T-cell (primary cell): ENCODE data around the gene DNAJB11. TPM values are rescaled to one million over a fixed set of nuclear protein-coding genes. Genes with fewer than 3 reads are reported as not detected.

ENCODE experiments used
- ATAC-seq, 4 experiments: fragments of 200-7000 bp in 3 of 4; fragments of 150-1000 bp in 1 of 4; cut with Tn5 transposase; replicated peaks in 1 of 4; 1 replicate in 3 of 4; 2 replicates in 1 of 4; pipeline ENCODE4 v1.10.0; 2021; ENCODE audit warnings: moderate library complexity in 3 of 4, mild to moderate bottlenecking in 2 of 4, moderate number of reproducible peaks in 1 of 4
- CTCF ChIA-PET, 2 donors: fragments of 300-600 bp; sonication (Branson Sonifier 250); formaldehyde crosslinking; loops; one replicate each; lab custom pipeline; 2022; ENCODE audit warnings: antibody characterized with exemption in 2 of 2; lab: Charles Lee
- POLR2A ChIA-PET, 2 donors: fragments of 300-600 bp; sonication (Branson Sonifier 250); formaldehyde crosslinking; loops; one replicate each; lab custom pipeline; 2022; ENCODE audit warnings: antibody characterized with exemption in 2 of 2; lab: Charles Lee
- DNase-seq, 35 experiments: peaks; one replicate each; pipeline versions ENCODE4 v3.0.0 to v3.0.0-alpha.2; 2013 to 2023
- H3K27ac ChIP-seq: one replicate; pipeline ENCODE4 v1.5.1; 2013; ENCODE audit warnings: low read length
- H3K27me3 ChIP-seq, 2 experiments: replicated peaks in 1 of 2; 1 replicate in 1 of 2; 2 replicates in 1 of 2; pipeline versions ENCODE4 v1.6.1 to v1.7.0; 2013; ENCODE audit warnings: low read length in 1 of 2, mixed read lengths in 1 of 2; ENCODE audit not compliant: control insufficient read depth in 2 of 2, insufficient read depth in 2 of 2; ENCODE audit errors: extremely low read depth in 1 of 2
- H3K36me3 ChIP-seq, 2 donors: 1 replicate in 1 of 2; 2 replicates in 1 of 2; pipeline versions ENCODE4 v1.6.1 to v1.7.0; 2013; ENCODE audit warnings: low read length in 1 of 2; ENCODE audit not compliant: control insufficient read depth in 2 of 2, insufficient read depth in 1 of 2; ENCODE audit errors: extremely low read depth in 1 of 2
- H3K4me1 ChIP-seq, 2 experiments: 1 replicate in 1 of 2; 2 replicates in 1 of 2; pipeline versions ENCODE4 v1.6.1 to v1.7.0; 2013; ENCODE audit warnings: low read length in 2 of 2, mixed read lengths in 1 of 2; ENCODE audit not compliant: insufficient read depth in 2 of 2, control insufficient read depth in 1 of 2; ENCODE audit errors: extremely low read depth in 1 of 2
- H3K4me3 ChIP-seq, 2 donors: 1 replicate in 1 of 2; 2 replicates in 1 of 2; pipeline versions ENCODE4 v1.5.1 to v1.7.0; 2013; ENCODE audit warnings: mild to moderate bottlenecking in 2 of 2, low read length in 1 of 2, moderate library complexity in 1 of 2; ENCODE audit not compliant: control insufficient read depth in 1 of 2; ENCODE audit errors: extremely low read depth in 1 of 2
- H3K9me3 ChIP-seq: 2 replicates; pipeline ENCODE4 v1.7.0; 2013
- H3K27ac Mint-ChIP-seq, 2 donors: one replicate each; pipeline ENCODE4 v1.8.0; 2020 to 2021; ENCODE audit warnings: mild to moderate bottlenecking in 2 of 2, mixed read lengths in 2 of 2
- H3K27me3 Mint-ChIP-seq, 2 donors: one replicate each; pipeline ENCODE4 v1.8.0; 2021 to 2022; ENCODE audit warnings: mixed read lengths in 2 of 2
- H3K36me3 Mint-ChIP-seq: one replicate; pipeline ENCODE4 v1.8.0; 2021; ENCODE audit warnings: mixed read lengths
- H3K4me1 Mint-ChIP-seq, 3 donors: one replicate each; pipeline ENCODE4 v1.8.0; 2020 to 2022; ENCODE audit warnings: mixed read lengths in 3 of 3, mild to moderate bottlenecking in 1 of 3
- H3K4me3 Mint-ChIP-seq, 3 donors: one replicate each; pipeline ENCODE4 v1.8.0; 2020 to 2022; ENCODE audit warnings: mild to moderate bottlenecking in 3 of 3, mixed read lengths in 3 of 3, moderate library complexity in 3 of 3
- H3K9me3 Mint-ChIP-seq, 3 donors: one replicate each; pipeline ENCODE4 v1.8.0; 2020 to 2022; ENCODE audit warnings: mixed read lengths in 3 of 3
- WGBS: methylation state at CpG from one replicate; pipeline ENCODE4 v1.1.5; 2013; ENCODE audit warnings: missing lambda C conversion rate; ENCODE audit not compliant: insufficient coverage; 5-methylcytosine and 5-hydroxymethylcytosine counted together
- total RNA-seq, 35 experiments: library from RNA in 6 of 35; stranded (reverse) in 6 of 35; fragments of 120-200 nt in 1 of 35; gene quantifications; one replicate each; pipeline versions ENCODE4 v1.2.1 to v1.2.4 and lab custom pipeline; 2013 to 2026

DNAJB11 gene
- total RNA-seq, 5 donors from 2014 or later (not counting 1 experiment from before 2014, with no cell fraction given): 28.7 to 65.4 (median 31.7) TPM

- DNase-seq (no peak), ATAC-seq (no peak)
- no peaks in the 10 kb centered on the region for H3K9me3 Mint-ChIP-seq
- no peaks in the 10 kb centered on the region for H3K4me1 Mint-ChIP-seq
- H3K27ac Mint-ChIP-seq: no peak overlapping the region
- Histone ChIP-seq H3K36me3 (no peaks in the 10 kb centered on the region), H3K4me3 (no peak overlapping the region), H3K4me1 (no peaks in the 10 kb centered on the region), H3K27ac (no peak overlapping the region), H3K9me3 (no peaks in the 10 kb centered on the region), H3K27me3 (peaks cover 0 to 19% of the 10 kb centered on the region in 2 experiments)
- no peak overlapping the region for H3K4me3 Mint-ChIP-seq
- peaks cover 4 to 7% of the 10 kb centered on the region in 2 donors for H3K27me3 Mint-ChIP-seq
- H3K36me3 Mint-ChIP-seq: no peaks in the 10 kb centered on the region
- POLR2A ChIA-PET: interaction anchor here in 1 of 2 donors (0.6 kb wide), 1 partner anchor 79 kb away, joined by 3 read pairs; no protein-coding TSS in a partner anchor
- CTCF ChIA-PET: interaction anchor here in 1 of 2 donors (1.4 kb wide), 1 partner anchor 14 kb away, joined by 3 read pairs; no protein-coding TSS in a partner anchor
- 100% methylated on average over 1 of the region's 3 CpGs for WGBS
These were observed 30.4 kb downstream of the DNAJB11 start for GRCh38 chr3:186600896-186601295.

GRCh38 chr3:186603159-186603558 lies 32.6 kb downstream of the DNAJB11 start:
- no peak overlapping the region for H3K27ac Mint-ChIP-seq
- no peaks in the 10 kb centered on the region for H3K36me3 Mint-ChIP-seq
- H3K4me1 ChIP-seq: no peaks in the 10 kb centered on the region
- ATAC-seq (no peak), DNase-seq (no peak)
- H3K4me3 ChIP-seq: no peak overlapping the region
- WGBS: 100% methylated on average over 1 of the region's 7 CpGs
- ChIA-PET POLR2A (no interaction called here), CTCF (no interaction called here)
- no peaks in the 10 kb centered on the region for H3K9me3 Mint-ChIP-seq
- H3K27me3 ChIP-seq: peaks cover 0 to 11% of the 10 kb centered on the region in 2 experiments
- H3K4me3 Mint-ChIP-seq: no peak overlapping the region
- peaks cover 4% of the 10 kb centered on the region in 2 donors for H3K27me3 Mint-ChIP-seq
- no peak overlapping the region for H3K27ac ChIP-seq
- no peaks in the 10 kb centered on the region for H3K4me1 Mint-ChIP-seq
- H3K9me3 ChIP-seq: no peaks in the 10 kb centered on the region
- H3K36me3 ChIP-seq: no peaks in the 10 kb centered on the region

- peaks cover 0 to 2% of the 10 kb centered on the region in 2 donors for H3K27me3 Mint-ChIP-seq
- ATAC-seq: no peak
- no peak overlapping the region for H3K4me3 Mint-ChIP-seq
- Histone ChIP-seq H3K4me3 (no peak overlapping the region), H3K27ac (no peak overlapping the region), H3K4me1 (no peaks in the 10 kb centered on the region), H3K27me3 (no peaks in the 10 kb centered on the region), H3K9me3 (no peaks in the 10 kb centered on the region), H3K36me3 (no peaks in the 10 kb centered on the region)
- ChIA-PET CTCF (interaction anchor here in 1 of 2 donors (1.1 to 1.5 kb wide), 2 partner anchors 10 to 64 kb away, joined by 3 to 6 read pairs; no protein-coding TSS in a partner anchor), POLR2A (interaction anchor here in 1 of 2 donors (0.5 kb wide), 1 partner anchor 29 kb away, joined by 3 read pairs; no protein-coding TSS in a partner anchor)
- H3K36me3 Mint-ChIP-seq: no peaks in the 10 kb centered on the region
- H3K9me3 Mint-ChIP-seq: no peaks in the 10 kb centered on the region
- DNase-seq: no peak
- H3K4me1 Mint-ChIP-seq: no peaks in the 10 kb centered on the region
- H3K27ac Mint-ChIP-seq: no peak overlapping the region
These were observed 34.6 kb downstream of the DNAJB11 start for GRCh38 chr3:186605078-186605477.

GRCh38 chr3:186605561-186606545 lies 35.3 kb downstream of the DNAJB11 start:
- H3K9me3 ChIP-seq: no peaks in the 10 kb centered on the region
- no peak for DNase-seq
- Mint-ChIP-seq H3K4me1 (no peaks in the 10 kb centered on the region), H3K36me3 (no peaks in the 10 kb centered on the region), H3K27me3 (peaks cover 0 to 2% of the 10 kb centered on the region in 2 donors), H3K4me3 (no peak overlapping the region), H3K9me3 (no peaks in the 10 kb centered on the region), H3K27ac (no peak overlapping the region)
- no peak overlapping the region for H3K4me3 ChIP-seq
- no peaks in the 10 kb centered on the region for H3K4me1 ChIP-seq
- WGBS: 72% methylated on average over 2 of the region's 5 CpGs
- ChIA-PET POLR2A (interaction anchor here in 1 of 2 donors (0.5 kb wide), 1 partner anchor 30 kb away, joined by 3 read pairs; no protein-coding TSS in a partner anchor), CTCF (no interaction called here)
- H3K27ac ChIP-seq: no peak overlapping the region
- no peaks in the 10 kb centered on the region for H3K36me3 ChIP-seq
- no peak for ATAC-seq
- H3K27me3 ChIP-seq: no peaks in the 10 kb centered on the region

GRCh38 chr3:186608624-186609215 lies 38.2 kb downstream of the DNAJB11 start:
- Mint-ChIP-seq H3K27me3 (peaks cover 9 to 12% of the 10 kb centered on the region in 2 donors), H3K36me3 (no peaks in the 10 kb centered on the region), H3K4me3 (no peak overlapping the region), H3K9me3 (no peaks in the 10 kb centered on the region), H3K27ac (no peak overlapping the region), H3K4me1 (no peaks in the 10 kb centered on the region)
- Histone ChIP-seq H3K4me3 (no peak overlapping the region), H3K36me3 (no peaks in the 10 kb centered on the region), H3K27me3 (no peaks in the 10 kb centered on the region), H3K27ac (no peak overlapping the region), H3K9me3 (no peaks in the 10 kb centered on the region), H3K4me1 (no peaks in the 10 kb centered on the region)
- no peak for DNase-seq
- no CpG with 5 or more reads among the region's 2 CpGs for WGBS
- POLR2A ChIA-PET: interaction anchor here in 1 of 2 donors (0.6 kb wide), 1 partner anchor 25 kb away, joined by 3 read pairs; no protein-coding TSS in a partner anchor
- no peak for ATAC-seq
- CTCF ChIA-PET: interaction anchor here (1.1 to 1.6 kb wide), 3 partner anchors 8 to 68 kb away, joined by 3 to 6 read pairs (median 5); no protein-coding TSS in a partner anchor

- Histone ChIP-seq H3K9me3 (no peaks in the 10 kb centered on the region), H3K4me3 (no peak overlapping the region), H3K36me3 (no peaks in the 10 kb centered on the region), H3K4me1 (peaks cover 2 to 3% of the 10 kb centered on the region in 2 experiments), H3K27me3 (peaks cover 0 to 2% of the 10 kb centered on the region in 2 experiments), H3K27ac (no peak overlapping the region)
- CTCF ChIA-PET: interaction anchor here (1.1 to 1.6 kb wide), 3 partner anchors 8 to 69 kb away, joined by 3 to 6 read pairs (median 5); no protein-coding TSS in a partner anchor
- WGBS: 90% methylated on average over 2 of the region's 8 CpGs
- H3K27ac Mint-ChIP-seq: no peak overlapping the region
- no peaks in the 10 kb centered on the region for H3K9me3 Mint-ChIP-seq
- DNase-seq: no peak
- POLR2A ChIA-PET: no interaction called here
- H3K4me3 Mint-ChIP-seq: no peak overlapping the region
- peaks cover 11% of the 10 kb centered on the region in 2 donors for H3K27me3 Mint-ChIP-seq
- no peaks in the 10 kb centered on the region for H3K36me3 Mint-ChIP-seq
- no peak for ATAC-seq
- peaks cover 1 to 3% (median 2%) of the 10 kb centered on the region in 3 donors for H3K4me1 Mint-ChIP-seq
These were observed 38.8 kb downstream of the DNAJB11 start for GRCh38 chr3:186609247-186609868.
